ENCODE results near the gene FBLIM1.

The FBLIM1 gene

DNA sequence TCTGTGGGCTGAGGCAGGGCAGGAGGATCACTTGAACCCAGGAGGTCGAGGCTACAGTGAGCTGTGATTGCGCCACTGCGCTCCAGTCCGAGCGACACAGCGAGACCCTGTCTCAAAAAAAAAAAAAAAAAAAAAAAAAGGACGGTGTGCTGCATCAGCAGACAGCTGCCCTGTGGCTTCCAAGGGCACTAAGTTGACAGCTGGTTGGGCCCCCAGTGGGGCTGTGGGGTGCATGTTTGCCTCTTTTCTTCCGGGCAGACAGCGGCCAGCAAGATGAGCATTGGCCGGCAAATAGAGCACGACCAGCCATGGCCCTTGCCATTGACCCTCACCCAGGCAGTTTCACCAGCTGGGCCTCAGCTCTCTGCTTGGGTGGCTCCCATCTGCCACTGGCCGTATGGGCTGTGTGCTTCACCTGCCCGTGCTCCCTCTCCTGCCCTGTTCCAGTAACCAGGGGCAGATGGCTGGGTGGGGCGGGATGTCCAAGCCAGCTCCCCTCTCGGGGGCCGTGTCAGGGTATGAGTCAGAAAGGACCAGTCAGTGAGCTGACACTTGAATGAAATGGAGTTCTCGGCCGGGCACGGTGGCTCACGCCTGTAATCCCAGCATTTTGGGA is 34.9 kb upstream of the FBLIM1 start:
- TF ChIP-seq, protein P1, sequence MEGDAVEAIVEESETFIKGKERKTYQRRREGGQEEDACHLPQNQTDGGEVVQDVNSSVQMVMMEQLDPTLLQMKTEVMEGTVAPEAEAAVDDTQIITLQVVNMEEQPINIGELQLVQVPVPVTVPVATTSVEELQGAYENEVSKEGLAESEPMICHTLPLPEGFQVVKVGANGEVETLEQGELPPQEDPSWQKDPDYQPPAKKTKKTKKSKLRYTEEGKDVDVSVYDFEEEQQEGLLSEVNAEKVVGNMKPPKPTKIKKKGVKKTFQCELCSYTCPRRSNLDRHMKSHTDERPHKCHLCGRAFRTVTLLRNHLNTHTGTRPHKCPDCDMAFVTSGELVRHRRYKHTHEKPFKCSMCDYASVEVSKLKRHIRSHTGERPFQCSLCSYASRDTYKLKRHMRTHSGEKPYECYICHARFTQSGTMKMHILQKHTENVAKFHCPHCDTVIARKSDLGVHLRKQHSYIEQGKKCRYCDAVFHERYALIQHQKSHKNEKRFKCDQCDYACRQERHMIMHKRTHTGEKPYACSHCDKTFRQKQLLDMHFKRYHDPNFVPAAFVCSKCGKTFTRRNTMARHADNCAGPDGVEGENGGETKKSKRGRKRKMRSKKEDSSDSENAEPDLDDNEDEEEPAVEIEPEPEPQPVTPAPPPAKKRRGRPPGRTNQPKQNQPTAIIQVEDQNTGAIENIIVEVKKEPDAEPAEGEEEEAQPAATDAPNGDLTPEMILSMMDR (IDR thresholded peaks at IDR 0.05; ENCODE audit: low read depth, low read length), result no peak

DNA sequence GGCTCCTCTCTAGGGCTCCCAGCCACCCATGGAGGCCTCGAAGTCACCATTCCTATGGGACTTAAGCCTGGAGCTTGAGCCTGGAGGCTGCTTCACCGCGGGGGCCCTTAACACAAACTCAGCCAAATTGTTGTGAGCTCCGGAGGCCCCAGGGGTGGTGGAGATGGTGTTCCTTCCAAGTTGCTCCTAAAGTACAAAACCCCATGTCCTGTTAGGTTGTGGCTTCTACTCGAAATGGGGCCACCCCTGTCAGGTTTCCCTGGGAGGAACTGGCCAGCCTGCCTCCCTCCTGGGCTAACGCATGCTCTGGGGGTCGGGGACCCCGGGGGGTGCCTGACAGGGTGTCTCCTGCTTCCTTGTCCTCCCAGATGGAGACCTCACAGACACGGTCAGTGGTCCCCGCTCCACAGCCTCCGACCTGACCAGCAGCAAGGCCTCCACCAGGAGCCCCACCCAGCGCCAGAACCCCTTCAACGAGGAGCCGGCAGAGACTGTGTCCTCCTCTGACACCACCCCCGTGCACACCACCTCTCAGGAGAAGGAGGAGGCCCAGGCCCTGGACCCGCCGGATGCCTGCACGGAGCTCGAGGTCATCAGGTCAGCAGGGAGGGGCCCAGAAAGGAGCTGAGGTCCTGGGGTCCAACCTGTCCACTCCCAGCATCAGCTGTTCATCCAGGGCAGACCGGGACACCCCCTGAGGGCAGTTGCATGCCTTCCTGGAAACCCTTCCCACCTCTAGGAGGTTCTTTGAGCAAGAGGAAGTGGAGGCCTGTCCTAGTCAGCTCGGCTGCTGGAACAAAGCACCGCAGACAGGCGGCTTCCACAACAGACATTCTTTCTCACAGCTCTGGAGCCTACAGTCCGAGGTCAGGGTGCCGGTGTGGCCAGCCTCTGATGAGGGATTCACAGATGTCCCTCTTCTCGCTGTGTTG is 33.4 kb upstream of the FBLIM1 start:
- no peak for DNase-seq
- Histone ChIP-seq H3K4me3 (ENCODE audit: low read depth, low read length) (no peak overlapping the region), H3K27ac (peak overlapping the region; percentile 93), H3K9me3 (ENCODE audit: severe bottlenecking) (no peaks in the 10 kb centered on the region), H3K27me3 (ENCODE audit: insufficient read depth, low read depth, severe bottlenecking) (no peaks in the 10 kb centered on the region), H3K36me3 (peaks cover 75% of the 10 kb centered on the region)
- TF ChIP-seq, protein P1 (IDR thresholded peaks at IDR 0.05; ENCODE audit: low read depth, low read length), result no peak

More for the DNA sequence above, 34.9 kb upstream of the FBLIM1 start:
- peak overlapping the region; percentile 93 for H3K27ac ChIP-seq
- no peaks in the 10 kb centered on the region for H3K27me3 ChIP-seq (ENCODE audit: insufficient read depth, low read depth, severe bottlenecking)
- DNase-seq, result peak; percentile 98
- H3K36me3 ChIP-seq, result peaks cover 74% of the 10 kb centered on the region
- H3K9me3 ChIP-seq (ENCODE audit: severe bottlenecking), result no peaks in the 10 kb centered on the region
- H3K4me3 ChIP-seq (ENCODE audit: low read depth, low read length), result no peak overlapping the region

DNA sequence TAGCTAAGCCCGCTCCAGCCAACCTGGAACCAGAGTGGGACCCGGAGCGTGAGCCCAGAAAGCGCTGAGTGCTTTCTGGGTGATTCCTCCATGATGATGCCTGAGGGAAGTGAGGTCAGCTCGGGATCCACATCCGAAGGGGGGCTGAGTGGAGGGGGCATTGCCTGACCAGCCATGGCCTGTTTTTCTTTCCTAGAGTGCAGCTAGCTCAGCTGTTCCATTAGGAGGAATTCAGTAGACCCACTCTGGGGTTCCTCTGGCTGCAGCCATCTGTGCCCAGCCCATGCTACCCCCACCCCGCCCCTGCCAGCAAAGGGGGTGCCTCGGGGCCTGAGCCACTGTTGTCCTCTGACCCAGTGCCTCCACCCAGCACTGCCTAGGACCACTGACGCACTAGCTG is 32.1 kb upstream of the FBLIM1 start:
- H3K9me3 ChIP-seq (ENCODE audit: severe bottlenecking), result no peaks in the 10 kb centered on the region
- no peaks in the 10 kb centered on the region for H3K27me3 ChIP-seq (ENCODE audit: insufficient read depth, low read depth, severe bottlenecking)
- H3K27ac ChIP-seq, result peak overlapping the region; percentile 93
- TF ChIP-seq, protein P1 (IDR thresholded peaks at IDR 0.05; ENCODE audit: low read depth, low read length), result no peak
- H3K4me3 ChIP-seq (ENCODE audit: low read depth, low read length), result no peak overlapping the region
- no peak for DNase-seq
- H3K36me3 ChIP-seq, result peaks cover 77% of the 10 kb centered on the region

DNA sequence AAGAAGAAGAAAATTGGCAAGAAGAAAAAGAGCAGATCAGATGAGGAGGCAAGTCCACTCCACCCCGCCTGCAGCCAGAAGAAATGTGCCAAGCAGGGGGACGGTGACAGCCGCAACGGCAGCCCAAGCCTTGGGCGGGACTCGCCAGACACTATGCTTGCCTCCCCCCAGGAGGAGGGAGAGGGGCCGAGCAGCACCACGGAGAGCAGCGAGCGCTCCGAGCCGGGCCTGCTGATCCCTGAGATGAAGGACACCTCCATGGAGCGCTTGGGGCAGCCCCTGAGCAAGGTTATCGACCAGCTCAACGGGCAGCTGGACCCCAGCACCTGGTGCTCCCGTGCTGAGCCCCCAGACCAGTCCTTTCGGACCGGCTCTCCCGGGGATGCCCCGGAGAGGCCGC is 31.6 kb upstream of the FBLIM1 start:
- no peak for DNase-seq
- Histone ChIP-seq H3K36me3 (peaks cover 76% of the 10 kb centered on the region), H3K4me3 (ENCODE audit: low read depth, low read length) (no peak overlapping the region), H3K27me3 (ENCODE audit: insufficient read depth, low read depth, severe bottlenecking) (no peaks in the 10 kb centered on the region), H3K9me3 (ENCODE audit: severe bottlenecking) (no peaks in the 10 kb centered on the region), H3K27ac (peak overlapping the region; percentile 93)
- TF ChIP-seq, protein P1 (IDR thresholded peaks at IDR 0.05; ENCODE audit: low read depth, low read length), result no peak

DNA sequence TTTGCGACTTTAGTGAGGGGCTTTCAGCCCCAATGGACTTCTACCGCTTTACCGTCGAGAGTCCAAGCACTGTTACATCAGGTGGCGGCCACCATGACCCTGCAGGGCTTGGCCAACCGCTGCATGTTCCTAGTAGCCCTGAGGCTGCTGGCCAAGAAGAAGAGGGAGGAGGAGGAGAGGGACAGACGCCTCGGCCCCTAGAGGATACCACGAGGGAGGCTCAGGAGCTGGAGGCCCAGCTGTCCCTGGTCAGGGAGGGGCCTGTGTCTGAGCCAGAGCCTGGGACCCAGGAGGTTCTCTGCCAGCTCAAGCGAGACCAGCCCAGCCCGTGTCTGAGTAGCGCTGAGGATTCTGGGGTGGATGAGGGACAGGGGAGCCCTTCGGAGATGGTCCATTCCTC is 31.2 kb upstream of the FBLIM1 start:
- peak; percentile 64 for DNase-seq
- TF ChIP-seq, protein P1 (IDR thresholded peaks at IDR 0.05; ENCODE audit: low read depth, low read length), result no peak
- Histone ChIP-seq H3K27me3 (ENCODE audit: insufficient read depth, low read depth, severe bottlenecking) (no peaks in the 10 kb centered on the region), H3K36me3 (peaks cover 76% of the 10 kb centered on the region), H3K27ac (peak overlapping the region; percentile 93), H3K9me3 (ENCODE audit: severe bottlenecking) (no peaks in the 10 kb centered on the region), H3K4me3 (ENCODE audit: low read depth, low read length) (no peak overlapping the region)

Data from WERI-Rb-1 (cell line).